Occipital lobe (tissue), 2 donors: ENCODE measurements around the gene FOXJ1. TPM values are rescaled to one million over a fixed set of nuclear protein-coding genes. Genes with fewer than 3 reads are reported as not detected.

Experiments used
- DNase-seq: peaks from one replicate; lab custom pipeline; 2025; lab: John Stamatoyannopoulos, UW
- total RNA-seq: library from RNA; depleted of rRNA; stranded (reverse); fragments of >200 nt; gene quantifications from one replicate; pipeline ENCODE4 v1.2.3, GENCODE V29; 2014

Gene FOXJ1
- total RNA-seq, 1 donor from 2014 or later: 4.5 TPM

- DNase-seq: no peak
Measured at GRCh38 chr17:76124582-76125390, 16.3 kb downstream of the FOXJ1 start.

- no peak for DNase-seq
Measured at GRCh38 chr17:76123749-76124581, 17.1 kb downstream of the FOXJ1 start.

- DNase-seq: no peak
Measured at GRCh38 chr17:76123191-76123499, 17.9 kb downstream of the FOXJ1 start.

GRCh38 chr17:76122431-76123190, 18.4 kb downstream of the FOXJ1 start:
- DNase-seq: no peak

GRCh38 chr17:76121932-76122430, 19.1 kb downstream of the FOXJ1 start:
- no peak for DNase-seq

GRCh38 chr17:76120658-76121008, 20.4 kb downstream of the FOXJ1 start:
- DNase-seq: no peak

- DNase-seq: no peak
Measured at GRCh38 chr17:76119409-76120371, 21.4 kb downstream of the FOXJ1 start.

- no peak for DNase-seq
Measured at GRCh38 chr17:76115138-76115754, 25.8 kb downstream of the FOXJ1 start.

GRCh38 chr17:76111956-76112355, 29.1 kb downstream of the FOXJ1 start:
- no peak for DNase-seq

- DNase-seq: no peak
Measured at GRCh38 chr17:76107509-76107908, 33.5 kb downstream of the FOXJ1 start.

GRCh38 chr17:76106703-76107102, 34.3 kb downstream of the FOXJ1 start:
- DNase-seq: no peak

- DNase-seq: no peak
Measured at GRCh38 chr17:76104896-76105231, 36.2 kb downstream of the FOXJ1 start.

GRCh38 chr17:76104140-76104895, 36.7 kb downstream of the FOXJ1 start:
- no peak for DNase-seq

GRCh38 chr17:76103274-76104139, 37.5 kb downstream of the FOXJ1 start, which contains the start of gene EXOC7:
Gene EXOC7 (minus strand): TSS chr17:76103787. CDS start chr17:76103692, 95 bp downstream.
- DNase-seq: peak; percentile 83

- DNase-seq: no peak
Measured at GRCh38 chr17:76102944-76103273, 38.1 kb downstream of the FOXJ1 start.

GRCh38 chr17:76097716-76098295, 43.2 kb downstream of the FOXJ1 start:
- DNase-seq: no peak

- no peak for DNase-seq
Measured at GRCh38 chr17:76095943-76096342, 45.1 kb downstream of the FOXJ1 start.

- no peak for DNase-seq
Measured at GRCh38 chr17:76094046-76094445, 47.0 kb downstream of the FOXJ1 start.
